Stimulated activated CD8-positive, alpha-beta memory T cell treated with anti-CD3 and anti-CD28 coated beads, Interleukin-4, amount 100 ng/mL, for 1 hour (primary cell): ENCODE measurements around the gene TNS1.

ENCODE experiments used
- DNase-seq, 2 donors: peaks; one replicate each; pipeline ENCODE4 v3.0.0-alpha.2; 2020; ENCODE audit warnings: low read depth in 2 of 2, low spot score in 1 of 2

TNS1 gene

DNA sequence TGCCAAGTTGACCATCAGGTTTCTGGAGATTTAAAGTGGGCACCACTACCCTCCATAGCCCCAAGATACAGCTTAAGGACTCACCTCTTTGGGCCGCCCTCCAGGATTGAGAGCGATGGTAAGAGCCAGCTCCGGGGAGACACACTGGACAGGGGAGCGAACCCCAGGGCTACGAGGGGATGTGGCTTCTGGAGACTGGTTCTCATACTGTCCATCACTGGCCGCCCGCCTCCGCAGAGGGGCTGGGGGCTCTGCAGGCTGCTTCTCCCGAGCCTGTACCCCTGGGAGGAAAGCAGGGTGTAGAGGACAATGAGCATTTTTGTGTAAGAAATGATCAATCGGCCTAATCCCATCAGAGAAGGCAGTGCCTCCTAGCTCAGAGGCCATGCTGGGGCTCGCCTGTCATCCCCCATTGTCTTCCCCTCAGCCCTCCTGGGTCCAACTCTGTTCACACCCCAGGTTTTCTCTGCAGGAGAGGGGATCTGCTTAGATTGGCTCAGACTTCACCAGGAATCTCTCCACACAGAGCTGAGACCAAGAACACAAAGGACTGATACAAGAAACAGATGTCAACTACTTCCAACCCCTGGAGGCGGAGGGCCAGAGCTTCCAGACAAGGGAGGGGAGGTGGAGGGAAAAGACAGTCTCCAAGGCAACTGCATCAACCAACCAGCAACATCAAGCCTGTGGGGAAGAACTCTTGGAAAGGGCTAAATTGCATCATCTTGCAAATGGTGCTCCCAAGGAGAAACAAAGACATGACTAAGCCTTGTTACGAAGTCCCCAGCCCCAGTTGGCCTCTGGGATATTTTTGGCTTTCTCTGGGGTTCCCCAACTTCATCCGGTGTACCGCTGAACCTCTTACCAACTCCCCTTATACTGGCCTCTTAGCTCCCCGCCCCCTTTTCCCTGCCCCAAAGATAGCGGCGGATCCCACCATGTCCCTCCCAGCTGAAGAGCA is 166.6 kb downstream of the TNS1 start:
- no peak for DNase-seq

DNA sequence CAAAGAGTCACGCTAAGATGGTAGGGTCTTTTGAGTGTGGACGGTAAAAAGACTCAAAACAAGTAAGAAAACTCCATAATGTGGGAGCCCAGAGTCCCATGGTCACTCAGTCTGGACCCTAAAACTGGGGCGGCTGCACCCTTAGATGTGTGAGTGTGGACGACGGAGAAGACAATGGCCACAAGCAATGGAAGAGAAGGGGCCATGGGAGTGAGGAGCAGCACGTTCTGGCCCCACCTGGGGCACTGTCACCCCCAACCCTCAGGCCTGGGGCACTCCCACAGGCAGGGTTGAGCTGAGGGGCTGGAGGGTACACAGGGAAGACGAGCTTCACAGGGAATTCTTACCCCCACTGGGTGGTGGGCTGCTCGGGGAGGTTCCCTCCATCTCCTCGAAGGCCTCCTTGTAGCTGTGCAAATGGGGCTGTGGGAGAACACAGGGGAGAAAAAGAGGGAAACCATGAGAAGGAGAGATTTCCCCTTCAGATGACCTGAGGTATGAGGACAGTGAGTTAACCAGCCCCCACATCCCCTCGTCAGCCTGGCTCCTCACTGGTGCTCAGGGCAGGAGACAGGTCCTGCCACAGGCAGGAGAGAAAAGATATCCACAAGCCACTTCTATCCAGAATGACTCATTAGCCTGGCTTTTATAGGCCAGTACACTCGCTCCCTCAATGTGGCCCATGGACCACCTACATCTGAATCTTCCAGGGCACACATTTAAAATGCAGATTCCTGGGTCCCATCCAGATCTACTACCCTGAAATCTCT is 167.9 kb downstream of the TNS1 start:
- DNase-seq, result no peak

DNA sequence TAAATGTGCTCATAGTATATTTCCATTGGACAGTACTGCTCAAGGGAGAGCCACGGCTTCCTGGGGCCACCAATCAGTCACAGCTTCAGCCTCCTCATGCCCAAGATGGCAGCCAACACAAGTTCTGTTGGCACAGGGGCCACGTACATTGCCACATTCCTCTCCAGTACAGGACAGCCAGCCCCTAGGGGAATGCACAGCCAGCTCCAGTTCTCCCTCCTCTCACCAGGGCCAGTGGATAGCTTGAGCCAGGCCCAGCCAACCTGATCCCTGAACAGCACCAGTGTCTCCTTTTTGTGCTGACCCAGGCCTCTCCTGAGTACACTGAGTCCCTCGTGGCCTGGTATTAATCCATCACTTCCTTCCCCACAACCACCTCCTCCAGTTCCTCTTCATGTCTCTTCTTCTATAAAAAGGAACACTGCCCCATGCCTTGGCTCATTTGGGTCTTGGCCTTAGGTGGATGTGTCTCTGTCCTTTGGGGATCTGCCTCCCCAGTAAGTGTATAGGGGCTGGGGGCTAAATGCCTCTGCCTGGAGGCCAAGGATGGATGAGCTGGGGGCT is 168.7 kb downstream of the TNS1 start:
- no peak for DNase-seq

DNA sequence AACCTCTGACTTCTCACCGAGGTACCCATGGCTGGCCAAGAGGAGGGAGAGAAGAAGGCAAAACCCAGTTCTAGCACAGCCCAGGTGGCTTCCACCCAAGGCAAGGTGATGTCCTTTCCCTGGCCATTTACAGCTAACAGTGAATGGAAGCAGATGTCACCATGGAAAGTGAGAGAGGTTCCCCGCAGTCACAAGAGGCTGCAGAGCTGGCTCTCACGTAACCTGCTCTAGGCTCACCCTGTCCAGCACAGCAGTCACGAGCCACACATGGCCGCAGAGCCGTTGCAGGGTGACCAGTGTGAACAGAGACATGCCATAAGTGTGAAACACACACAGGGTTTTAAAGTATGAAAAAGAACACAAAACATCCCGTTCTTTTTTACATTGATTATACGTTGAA is 169.4 kb downstream of the TNS1 start:
- DNase-seq, result no peak

DNA sequence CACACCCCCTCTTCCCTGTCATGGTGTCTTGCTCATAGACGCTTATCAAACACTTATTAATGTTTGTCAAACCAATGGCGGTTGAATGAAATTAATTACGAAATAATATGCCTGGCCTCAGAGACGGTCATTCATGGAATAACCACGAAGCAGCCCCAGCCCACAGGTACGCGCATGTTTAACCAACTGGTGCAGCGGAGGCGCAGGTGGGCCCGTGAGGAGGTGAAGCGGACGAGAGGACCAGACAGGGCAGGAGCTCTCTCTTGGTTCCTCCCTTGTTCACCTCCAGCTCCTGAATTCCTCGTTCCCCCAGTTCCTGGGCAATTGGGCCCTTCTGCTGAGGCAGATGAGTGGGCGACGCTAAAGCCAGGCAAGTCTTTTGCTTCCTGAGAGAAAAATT is 169.8 kb downstream of the TNS1 start:
- DNase-seq, result no peak

DNA sequence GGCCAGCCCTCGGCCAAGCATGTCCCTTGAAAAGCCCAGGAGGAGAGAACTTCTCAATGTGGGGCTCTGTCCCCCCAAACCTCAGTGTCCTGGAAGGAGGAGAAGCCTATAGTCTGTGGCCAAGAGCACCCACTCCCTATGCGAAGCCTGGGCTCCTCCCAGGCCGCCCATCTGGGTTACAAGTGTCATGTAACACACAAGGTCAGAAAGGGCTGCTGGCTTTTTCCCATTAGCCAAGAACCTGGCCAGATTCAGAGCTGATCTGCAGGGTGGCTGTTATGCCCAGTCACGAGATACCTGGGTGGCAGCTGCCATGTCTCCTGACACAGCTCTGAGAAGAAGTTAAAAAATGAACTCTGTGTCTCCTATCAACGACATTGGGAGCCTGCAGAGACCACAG is 170.7 kb downstream of the TNS1 start:
- no peak for DNase-seq

DNA sequence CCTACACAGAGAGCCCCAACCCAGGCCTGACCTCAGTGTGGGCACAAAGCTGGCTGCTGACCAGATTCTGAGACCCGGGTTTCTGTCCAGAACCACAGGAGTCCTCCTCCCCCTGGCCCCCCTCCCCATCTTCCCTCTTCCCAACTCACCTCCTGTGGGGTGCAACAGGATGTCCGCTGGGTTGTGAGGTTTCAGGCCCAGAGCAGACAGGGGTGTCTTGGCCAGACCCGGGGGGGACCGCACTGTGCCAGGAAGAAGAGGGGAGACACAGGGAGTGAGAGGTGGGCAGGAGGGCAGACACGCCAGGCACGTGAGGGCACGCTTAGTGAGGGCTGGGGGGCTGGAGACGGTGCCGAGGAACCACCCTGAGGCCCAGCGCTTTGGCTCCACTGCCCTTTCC is 171.5 kb downstream of the TNS1 start:
- DNase-seq, result no peak

DNA sequence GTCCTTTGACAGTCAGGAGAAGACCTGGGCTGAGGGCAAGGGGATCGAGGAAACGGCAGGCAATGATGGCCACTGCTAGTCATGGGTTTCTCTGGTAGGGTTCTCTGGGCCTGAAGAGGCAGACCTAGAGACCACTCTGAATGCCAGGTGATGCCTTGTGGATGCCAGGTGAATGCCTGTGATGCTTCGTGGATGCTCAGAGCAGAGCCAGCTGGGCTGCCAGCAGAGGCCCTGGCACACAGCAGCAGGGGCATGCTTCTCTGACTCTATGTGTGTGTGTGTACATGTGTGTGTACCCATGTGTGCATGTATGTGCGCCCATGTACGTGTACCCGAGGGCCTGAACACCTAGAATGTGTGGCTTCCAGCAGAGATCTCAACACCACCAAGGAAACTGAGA is 172.0 kb downstream of the TNS1 start:
- DNase-seq, result no peak

DNA sequence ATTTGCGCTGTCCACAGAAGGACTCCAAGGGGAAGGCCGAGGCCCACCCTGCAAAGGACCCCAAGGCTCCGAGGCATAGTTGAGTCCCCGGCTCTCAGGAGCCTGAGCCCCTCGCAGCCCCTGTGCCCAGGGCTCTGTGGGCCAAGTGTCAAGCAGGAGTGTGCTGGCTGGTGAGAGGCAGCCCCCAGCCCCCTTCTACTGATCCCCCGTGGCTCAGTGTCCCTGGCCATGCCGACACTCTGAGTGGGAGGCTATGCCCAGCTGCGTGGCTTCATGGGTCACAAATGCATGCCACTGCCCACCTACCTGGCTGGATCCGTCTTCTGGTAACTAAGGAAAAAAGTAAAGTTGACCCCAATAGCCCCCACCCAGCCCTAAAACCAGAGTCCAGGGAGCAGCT is 172.7 kb downstream of the TNS1 start:
- DNase-seq, result no peak

DNA sequence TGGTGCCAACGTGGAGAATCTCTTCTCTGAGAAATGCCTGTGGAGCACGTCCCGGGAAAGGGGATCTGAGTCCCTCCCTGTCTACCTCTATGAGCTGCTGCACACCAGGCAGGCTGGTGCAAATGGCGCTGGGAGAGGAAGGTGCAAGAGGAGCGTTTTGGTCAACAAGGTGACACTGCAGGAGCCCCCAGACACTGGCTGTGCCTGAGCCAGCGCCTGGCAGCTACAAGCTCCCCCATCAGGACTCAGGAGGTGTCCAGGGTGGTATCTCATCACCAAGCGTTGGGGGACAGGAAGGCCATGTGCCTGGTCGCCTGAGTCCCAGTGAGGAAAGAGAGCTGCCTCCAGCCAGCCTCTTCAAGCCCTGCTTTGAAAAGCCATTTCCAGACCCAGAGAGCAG is 173.4 kb downstream of the TNS1 start:
- no peak for DNase-seq

DNA sequence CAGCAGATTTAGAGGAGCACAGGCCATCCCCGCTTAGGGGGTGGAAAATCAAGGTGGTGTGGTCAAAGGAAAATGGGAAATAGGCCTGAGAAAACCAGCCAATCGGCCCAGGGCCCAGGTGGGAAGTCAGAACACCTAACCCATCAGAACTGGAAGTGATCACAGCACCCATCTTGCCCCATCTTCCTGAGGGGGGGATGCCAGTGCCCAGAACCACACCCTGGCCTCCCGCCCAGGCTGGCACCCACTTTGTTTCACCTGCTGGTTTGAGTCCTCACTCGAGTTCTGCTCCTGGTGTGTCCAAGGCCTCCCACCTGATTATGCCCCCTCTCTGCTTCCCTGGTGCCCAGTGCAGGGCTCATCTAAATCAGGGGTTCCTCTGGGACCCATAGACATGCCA is 174.5 kb downstream of the TNS1 start:
- no peak for DNase-seq

DNA sequence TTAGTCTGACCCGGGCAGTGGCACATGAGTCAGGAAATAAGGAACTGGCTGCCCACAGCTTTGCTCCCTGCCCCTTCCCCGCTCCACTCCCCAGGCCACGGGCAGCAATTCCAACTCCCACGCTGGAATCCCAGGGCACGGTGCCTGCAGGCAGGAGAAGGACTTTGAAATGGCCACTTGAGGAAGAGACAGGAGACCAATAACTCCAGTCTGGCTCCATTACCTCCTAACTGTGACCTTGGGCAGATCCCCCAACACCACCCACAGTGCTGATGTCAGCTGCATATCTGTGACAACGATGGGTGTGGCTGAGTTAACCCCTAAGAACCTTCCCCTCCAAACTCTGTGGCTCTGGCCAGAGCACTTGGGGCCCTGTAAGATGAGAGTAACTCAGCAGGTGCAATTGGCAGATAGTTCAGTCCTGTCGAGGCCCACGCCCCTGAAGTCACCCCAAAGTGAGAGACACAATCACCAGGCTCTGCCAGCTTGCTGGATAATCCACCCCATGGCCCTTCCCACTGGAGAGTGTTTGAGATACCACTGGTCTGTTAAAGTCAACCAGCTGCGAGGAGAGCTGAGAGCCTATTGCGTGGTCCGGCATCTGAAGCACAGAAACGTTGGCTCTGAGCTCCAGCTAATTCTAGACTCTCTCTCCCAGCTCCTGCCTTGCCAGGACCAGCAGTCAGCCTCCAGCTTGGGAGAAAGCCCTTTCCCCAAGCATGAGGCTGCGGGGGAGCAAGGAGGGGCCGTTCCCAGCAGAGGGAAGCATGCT is 175.2 kb downstream of the TNS1 start:
- no peak for DNase-seq

DNA sequence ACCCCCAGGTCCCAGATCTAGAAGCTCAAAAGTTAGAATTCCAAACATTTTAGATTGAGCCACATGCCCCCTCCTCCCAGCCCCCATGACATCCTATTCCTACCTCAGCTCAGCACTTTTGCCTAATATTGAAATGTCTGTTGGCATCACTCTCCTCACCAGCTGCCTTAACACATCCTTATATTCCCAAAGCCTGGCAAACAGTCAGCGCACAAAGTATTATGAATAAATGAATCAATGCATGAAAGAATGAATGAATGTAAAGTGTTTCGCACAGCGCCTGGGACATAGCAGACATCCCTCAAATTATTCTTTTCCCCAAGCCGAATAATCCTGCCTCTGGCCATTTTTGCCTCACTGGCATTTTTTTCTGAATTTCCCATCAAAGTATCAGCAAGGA is 175.8 kb downstream of the TNS1 start:
- no peak for DNase-seq

DNA sequence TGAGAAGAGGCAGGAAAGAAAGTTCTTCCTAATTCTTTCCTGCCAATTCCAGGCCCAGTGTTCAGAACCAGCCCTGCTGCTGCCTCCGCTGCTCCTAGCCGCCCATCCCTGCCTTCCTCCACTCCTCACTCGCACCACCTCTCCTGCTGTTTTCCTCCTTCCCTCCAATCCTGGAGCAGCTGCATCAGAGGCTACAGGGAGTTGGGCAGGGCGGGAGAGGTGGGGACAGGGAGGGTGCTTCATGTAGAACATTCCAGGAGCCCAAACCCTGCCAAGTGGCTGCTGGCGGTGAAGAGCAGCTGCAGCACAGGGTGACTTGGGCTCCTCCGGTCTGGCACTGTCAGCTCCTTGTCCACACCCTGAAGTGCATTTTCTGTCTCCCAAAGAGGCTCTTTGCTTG is 176.3 kb downstream of the TNS1 start:
- no peak for DNase-seq

DNA sequence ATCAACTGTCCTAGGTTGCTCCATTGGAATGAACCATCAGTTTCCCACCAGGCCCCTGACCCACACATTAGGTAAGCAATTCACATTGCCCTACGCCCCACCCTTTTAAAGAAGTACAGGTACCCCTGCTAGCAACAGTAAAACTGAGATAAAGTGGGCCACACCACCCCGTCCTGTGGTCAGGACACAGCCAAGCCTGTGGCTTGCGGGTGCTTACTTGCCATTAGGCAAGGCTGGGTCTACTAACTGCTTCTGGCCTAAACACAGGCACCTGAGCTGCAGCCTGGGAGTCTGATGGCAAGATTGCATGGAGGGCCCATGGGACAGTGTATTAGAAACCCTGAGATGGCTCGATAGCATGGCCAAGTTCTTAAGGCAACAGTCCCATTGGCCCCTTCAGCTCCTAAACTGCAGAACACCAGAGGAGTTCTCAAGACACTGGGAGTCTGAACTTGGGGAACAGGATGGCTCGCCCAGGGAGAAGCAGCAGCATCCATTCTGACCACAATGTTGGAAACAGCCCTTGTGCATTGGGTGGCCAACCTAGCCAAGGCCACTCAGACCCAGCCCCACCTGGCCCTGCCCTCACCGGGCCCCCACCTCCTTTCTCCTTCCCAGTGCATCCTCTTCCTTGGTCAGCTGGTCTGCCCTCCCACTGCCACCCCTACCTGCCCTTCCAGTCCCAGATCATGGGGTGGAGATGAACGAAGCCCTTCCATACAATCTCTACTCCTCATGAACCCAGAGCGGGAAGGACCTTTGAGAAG is 177.1 kb downstream of the TNS1 start:
- DNase-seq, result no peak

DNA sequence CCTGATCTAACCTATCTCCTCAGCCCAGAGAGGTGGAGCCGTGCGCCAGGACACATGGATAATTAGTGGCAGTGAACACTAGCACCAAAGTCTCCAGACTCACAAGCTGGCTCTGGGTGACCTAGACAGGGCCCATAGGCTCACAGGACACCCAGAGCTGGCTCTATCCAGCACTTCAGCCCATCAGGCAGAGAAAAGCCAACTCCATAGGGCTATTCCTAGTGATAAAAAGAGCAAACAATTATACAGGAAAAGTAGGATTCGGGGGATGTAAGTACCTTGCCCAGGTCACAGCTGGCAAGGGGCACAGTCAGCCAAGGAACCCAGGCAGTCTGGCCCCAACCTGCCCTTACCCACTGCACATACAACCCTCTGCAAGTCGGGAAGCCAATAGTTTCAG is 178.6 kb downstream of the TNS1 start:
- no peak for DNase-seq

DNA sequence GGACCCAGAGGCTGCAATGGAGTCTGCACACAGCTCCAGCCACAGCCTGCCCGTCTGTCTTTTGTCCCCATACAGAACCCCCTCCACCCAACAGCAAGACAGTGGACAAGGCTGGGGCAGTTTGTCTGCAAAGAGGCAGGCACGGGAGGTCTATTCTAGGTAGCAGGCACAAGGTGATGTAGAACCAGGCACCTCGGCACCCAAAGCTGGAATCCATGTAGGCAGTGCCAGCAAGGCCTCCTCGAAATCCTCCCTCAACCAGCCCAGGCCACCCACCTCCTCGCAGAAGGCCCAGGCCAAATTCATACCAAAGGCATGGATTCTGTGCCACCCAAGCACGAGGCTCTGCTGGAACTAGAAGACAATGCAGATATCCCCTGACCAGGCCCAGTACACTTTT is 179.2 kb downstream of the TNS1 start:
- no peak for DNase-seq

DNA sequence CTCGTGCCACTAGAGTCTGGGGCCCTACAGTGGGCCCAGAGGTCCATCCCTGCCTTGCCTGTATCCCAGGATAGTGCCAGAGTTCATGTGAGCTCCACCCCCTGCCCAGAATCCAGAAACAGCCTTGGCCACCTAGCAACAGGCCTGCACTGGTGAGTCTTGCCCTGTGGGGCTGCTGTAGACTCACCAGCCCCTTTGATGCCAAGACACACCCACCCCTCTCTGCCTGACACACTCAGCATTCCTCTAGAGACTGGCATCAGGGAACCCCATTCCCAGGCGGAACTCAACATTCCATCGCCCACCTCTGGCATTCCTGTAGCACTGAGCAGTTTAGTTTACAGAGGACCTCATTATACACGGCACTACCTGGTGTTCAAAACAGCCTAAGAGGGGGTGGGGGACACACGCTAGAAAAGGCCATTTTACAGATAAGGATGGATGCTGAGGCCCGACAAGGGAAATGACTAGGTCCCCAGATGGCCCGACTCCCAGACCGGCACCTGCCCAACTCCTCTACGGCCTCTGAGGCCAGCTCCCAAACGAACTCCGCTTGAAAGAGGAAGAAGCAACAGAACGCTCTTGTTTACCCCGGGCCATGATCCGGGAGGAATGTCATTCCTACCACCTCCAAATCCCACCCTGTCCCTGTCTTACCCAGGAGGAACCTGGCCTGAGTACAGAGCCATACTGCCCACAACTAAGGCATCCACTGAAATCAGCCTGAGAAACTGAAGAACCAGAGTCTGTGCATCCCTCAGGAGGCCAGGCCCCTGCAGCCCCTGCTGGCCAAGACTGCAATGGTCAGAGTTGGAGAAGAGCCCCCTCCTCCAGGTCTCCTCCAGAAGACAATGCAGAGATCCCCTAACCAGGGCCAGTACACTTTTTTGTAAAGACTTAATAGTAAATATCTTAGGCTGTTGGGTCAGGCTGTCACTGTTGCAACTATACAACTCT is 180.2 kb downstream of the TNS1 start:
- no peak for DNase-seq

DNA sequence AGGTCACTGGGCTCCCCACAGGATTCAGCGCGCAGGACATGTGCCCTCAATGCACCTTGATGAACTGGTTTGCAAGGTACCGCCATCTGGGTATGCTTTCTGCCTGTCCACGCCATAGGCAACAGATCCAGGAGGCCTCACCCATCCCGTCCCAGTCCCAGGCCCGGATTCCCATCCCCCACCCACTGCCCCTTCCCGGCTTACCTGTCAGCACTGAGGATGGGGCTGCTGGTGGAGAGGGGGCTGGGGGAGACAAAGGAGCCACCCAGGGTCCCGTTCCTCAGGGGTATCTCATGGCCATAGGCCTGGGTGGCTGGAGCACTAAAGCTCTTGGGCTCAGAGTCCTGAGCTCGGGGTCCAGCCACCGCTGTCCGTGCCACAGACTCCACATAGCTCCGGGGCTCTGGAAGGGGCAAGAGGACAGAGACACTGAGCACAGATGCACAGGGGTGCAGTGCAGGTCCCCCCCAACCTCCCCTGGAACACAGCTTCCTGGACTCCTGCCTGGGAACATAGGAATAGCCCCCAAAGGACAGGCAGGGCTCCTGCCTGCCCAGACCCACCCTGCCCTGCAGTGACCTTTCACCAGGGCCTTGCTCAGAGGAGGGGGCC is 181.2 kb downstream of the TNS1 start:
- DNase-seq, result no peak
